HG03439 (cell line): ENCODE measurements around the gene CD46.
"Not testable (repeated sequence)": the region's sequence is repeated elsewhere in the genome, so short reads cannot be mapped to it uniquely, and the experiment has no call there.

Experiments
- ATAC-seq: cut with Tn5 transposase; IDR thresholded peaks from one replicate; pipeline ENCODE4 v1.9.1; 2021; ENCODE audit warnings: mild to moderate bottlenecking, moderate library complexity; ENCODE audit not compliant: unreplicated experiment

CD46 gene

DNA sequence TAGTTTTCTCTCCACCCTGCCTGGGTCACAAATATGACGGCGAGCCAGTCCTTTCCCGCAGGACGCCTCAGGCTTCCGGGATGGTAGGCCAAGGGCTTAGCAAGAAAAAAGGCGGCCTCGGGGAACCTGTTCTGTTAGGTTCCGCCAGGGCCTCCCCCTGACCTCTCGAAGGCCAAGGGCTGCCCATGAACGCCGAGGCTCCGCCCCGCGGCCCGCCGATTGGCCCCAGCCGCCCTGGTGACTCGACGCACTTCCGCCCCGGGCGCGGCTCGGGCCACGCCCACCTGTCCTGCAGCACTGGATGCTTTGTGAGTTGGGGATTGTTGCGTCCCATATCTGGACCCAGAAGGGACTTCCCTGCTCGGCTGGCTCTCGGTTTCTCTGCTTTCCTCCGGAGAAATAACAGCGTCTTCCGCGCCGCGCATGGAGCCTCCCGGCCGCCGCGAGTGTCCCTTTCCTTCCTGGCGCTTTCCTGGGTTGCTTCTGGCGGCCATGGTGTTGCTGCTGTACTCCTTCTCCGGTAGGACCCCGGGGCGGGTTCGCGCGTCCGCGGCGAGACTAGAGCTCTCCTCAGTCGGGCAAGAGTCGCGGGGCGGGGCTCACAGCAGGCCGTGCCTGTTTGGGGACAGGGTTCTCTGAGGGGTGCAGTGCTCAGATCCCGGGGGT is at the start of gene CD46:
TSS of gene CD46 (plus strand) at position 265 of the 666 bp plus-strand sequence. CDS start at position 424, 159 bp downstream.
- peak; percentile 96 for ATAC-seq

GRCh38 chr1:207702317-207702716 is 49.5 kb upstream of the CD46 start:
- ATAC-seq: no peak

DNA sequence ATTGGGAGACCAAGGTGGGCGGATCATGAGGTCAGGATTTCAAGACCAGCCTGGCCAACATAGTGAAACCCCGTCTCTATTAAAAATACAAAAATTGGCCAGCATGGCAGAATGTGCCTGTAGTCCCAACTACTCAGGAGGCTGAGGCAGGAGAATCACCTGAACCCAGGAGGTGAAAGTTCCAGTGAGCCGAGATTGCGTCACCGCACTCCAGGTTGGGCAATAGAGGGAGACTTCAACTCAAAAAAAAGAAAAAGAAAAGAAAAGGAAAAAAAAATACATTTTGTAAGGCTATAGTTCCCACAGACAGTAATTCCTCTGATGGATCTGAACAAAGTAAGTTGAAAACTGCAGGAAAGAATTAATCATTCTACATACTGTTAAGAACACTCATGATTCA is 48.1 kb upstream of the CD46 start:
- ATAC-seq: no peak

- ATAC-seq: not testable (repeated sequence)
Measured at GRCh38 chr1:207708004-207708403, 43.9 kb upstream of the CD46 start.

DNA sequence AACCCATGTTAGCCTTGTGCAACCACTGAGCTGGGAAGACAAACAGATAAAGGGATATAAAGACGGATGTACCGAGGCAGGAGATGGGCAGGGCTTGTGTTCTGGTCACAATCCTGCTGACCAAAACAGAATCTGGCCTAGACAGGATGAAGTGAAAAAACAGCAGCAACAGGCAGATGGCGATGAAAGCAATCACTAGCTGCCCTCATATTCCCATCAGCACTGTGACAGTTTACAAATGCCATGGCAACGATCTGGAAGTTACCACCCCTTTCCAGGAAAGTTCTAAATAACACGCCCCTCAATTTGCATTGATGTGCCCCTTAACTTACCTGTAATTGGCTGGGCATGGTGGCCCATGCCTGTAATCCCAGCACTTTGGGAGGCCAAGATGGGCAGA is 40.6 kb upstream of the CD46 start:
- ATAC-seq: no peak

DNA sequence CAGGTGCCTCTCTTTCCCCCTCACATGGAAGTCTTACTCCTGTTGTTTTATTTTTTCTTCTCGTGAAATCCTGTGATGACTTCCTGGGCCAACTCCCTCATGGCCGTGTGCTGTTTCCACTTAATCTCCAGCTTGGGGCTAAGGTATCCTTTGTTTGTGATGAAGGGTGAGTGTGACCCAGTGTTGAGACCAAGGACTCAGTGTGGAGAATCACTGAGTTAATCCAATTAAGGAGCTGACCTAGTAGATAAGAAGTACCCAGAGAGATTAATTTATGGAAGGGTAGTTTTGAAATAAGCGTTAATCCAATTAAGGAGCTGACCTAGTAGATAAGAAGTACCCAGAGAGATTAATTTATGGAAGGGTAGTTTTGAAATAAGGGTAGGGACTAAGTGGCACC is 39.2 kb upstream of the CD46 start:
- not testable (repeated sequence) for ATAC-seq

- ATAC-seq: no peak
Measured at GRCh38 chr1:207713529-207713928, 38.3 kb upstream of the CD46 start.

GRCh38 chr1:207719234-207719633 is 32.6 kb upstream of the CD46 start:
- no peak for ATAC-seq

DNA sequence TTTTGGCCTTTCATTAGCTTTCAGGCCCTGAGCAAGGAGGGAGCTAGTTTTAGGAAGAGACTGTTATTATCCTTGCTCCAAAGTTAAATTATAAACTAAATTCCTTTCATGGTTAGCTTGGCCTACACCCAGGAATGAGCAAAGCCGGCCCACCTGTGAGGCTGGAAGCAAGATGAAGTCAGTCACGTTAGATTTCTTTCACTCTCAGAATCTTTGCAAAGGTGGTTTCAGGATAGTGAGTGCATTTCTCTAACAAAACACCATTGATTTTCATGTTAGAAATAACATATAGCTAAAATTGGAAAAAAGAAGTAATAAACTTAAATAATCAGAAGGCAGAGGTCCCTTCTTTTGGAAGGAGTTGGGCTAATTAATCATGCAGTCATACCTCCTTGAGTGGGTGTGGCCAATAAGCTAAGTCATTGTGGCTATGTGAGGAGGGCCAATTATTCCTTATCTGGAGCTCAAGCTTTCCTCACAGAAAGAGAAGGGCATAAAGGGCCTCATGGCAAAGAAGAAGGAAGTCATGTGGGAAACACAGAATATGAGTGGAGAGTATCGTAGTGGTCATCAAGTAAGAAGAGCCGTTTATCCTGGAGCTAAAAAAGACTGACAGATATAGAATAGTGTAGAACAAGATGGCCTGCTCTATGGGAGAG is 23.5 kb upstream of the CD46 start:
- ATAC-seq: not testable (repeated sequence)

DNA sequence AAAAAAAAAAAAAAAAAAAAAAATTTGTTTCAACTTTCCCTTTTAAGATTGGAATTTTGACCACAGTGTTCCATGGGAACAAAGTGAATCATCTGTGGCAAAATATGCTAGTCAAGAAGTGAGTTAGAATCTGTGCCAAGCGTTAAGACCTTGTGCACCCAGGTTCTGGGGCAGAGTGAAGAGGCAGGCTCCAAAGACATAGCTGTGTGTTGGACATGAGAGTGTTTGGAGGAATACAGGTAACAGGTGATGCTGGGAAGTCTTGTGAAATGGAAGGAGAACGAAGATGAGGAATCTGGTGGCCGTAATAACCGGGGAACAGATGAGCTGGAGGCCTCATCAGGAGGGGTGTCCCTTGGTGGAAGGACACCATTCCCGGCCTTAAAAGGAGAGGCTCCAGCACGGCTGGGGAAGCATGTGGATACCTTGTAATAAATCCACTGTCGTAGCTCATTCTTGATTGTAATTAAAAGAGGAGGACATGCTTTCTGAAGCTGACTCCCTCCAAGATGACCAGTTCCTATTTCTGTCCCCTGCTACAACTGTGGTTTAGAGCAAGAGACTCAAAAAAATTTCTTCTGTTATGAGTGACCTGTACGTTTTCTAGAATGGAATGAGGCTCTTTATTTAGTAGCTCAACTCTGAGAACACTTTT is 14.2 kb upstream of the CD46 start:
- not testable (repeated sequence) for ATAC-seq

DNA sequence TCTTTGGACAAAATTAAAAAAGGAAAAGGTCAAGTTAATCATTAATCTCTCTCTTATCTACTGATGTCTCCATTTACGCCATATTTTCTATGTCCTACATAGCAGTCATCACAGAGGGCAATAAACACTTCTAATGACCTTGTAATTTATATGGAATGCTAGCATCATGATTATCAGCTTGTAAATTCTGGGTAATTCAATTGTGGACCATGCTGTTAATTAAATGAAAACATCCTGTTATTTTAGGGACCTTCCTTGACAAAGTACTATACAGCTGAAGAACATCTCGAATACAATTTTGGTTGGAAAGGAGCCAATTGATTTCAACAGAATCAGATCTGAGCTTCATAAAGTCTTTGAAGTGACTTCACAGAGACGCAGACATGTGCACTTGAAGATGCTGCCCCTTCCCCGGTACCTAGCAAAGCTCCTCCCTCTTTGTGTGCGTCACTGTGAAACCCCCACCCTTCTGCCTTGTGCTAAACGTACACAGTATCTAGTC is 13.6 kb upstream of the CD46 start:
- ATAC-seq: not testable (repeated sequence)

DNA sequence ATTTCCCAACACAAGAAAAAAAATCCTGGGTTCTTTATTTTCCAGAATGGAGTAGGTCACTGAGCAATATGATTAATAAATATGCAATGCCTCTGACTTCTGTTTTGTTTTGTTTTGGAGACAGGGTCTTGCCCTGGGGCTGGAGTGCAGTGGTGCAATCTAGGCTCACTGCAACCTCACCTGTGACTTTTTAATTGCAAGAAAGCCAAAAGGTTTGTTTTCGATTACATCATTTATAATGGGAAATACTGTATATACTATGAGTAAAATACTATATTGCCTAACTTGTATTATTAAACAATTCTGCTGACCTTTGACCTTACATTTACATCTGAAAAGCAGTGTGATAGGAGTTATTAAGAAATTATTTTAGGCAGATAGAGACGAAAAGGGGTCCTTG is 11.6 kb upstream of the CD46 start:
- ATAC-seq: no peak

GRCh38 chr1:207742850-207743555 is 8.9 kb upstream of the CD46 start:
- no peak for ATAC-seq

- no peak for ATAC-seq
Measured at GRCh38 chr1:207744000-207744534, 7.8 kb upstream of the CD46 start.

DNA sequence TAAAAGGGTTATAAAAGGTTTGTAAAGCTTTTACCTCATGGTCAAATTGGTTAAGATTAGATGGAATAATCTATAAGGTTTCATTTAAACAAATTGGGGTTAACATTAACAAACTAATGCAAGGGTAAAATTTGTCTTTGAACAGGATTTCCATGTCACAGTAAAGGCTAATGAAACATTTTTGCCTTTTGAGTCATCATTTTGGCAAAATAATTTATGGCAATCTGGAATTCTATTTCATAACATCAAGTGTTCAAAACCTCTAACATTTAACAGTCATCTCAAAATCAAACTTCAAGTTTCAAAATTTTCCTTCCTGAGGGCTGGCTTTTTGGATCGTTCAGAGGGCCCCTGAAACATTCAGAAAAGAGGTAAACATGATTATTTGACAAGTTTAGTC is 6.6 kb upstream of the CD46 start:
- ATAC-seq: no peak

- no peak for ATAC-seq
Measured at GRCh38 chr1:207745839-207746767, 5.8 kb upstream of the CD46 start.

GRCh38 chr1:207747627-207748492 is 4.0 kb upstream of the CD46 start:
- no peak for ATAC-seq

- no peak for ATAC-seq
Measured at GRCh38 chr1:207748737-207749528, 2.9 kb upstream of the CD46 start.
